DOHH2 (cell line): Measurements from ENCODE around the gene CFAP52.

Experiments
- EZH2phosphoT487 ChIP-seq: fragments of 200-600 bp; sonication (generic); IDR thresholded peaks from 2 replicates; pipeline ENCODE4 v1.6.1; 2017; ENCODE audit warnings: borderline replicate concordance, mild to moderate bottlenecking, antibody characterized with exemption, low read length, moderate library complexity, mixed read lengths
- TF ChIP-seq, protein P1 (sequence below): fragments of 200-600 bp; sonication (generic); IDR thresholded peaks from one replicate; pipeline ENCODE4 v1.5.1; 2014; ENCODE audit warnings: antibody characterized with exemption, mild to moderate bottlenecking, low read depth, low read length; ENCODE audit not compliant: poor library complexity, severe bottlenecking

DNA sequence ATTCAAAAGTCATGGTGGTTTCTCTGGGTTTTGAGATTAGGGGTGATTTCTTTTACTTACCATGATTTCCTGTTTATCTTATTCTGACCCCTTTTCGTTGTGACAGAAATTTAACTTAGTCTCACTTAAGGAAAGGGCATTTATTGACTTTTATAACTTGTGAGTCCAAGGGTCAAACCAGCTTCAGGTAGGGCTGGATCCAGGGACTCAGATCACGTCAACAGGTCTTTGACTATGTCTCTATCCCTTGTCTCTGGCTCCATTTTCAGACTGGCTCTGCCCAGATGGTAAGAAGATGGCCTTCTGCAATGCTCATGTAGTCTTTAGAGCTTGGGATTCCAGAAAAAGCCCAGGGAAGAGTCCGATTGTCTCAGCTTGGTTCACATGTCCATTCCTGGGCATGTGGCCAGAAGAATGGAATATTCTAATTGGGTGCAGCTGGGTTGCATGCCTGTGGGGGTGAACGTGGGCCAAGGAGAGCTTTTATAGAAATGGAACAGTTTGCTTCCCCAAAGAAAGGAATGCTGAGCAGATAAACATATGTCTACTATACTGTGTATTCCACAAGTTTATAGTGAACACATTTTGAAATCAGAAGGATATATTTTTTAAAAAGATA is 82.3 kb downstream of the CFAP52 start:
- TF ChIP-seq EZH2phosphoT487 = no peak
- TF ChIP-seq, protein P1, sequence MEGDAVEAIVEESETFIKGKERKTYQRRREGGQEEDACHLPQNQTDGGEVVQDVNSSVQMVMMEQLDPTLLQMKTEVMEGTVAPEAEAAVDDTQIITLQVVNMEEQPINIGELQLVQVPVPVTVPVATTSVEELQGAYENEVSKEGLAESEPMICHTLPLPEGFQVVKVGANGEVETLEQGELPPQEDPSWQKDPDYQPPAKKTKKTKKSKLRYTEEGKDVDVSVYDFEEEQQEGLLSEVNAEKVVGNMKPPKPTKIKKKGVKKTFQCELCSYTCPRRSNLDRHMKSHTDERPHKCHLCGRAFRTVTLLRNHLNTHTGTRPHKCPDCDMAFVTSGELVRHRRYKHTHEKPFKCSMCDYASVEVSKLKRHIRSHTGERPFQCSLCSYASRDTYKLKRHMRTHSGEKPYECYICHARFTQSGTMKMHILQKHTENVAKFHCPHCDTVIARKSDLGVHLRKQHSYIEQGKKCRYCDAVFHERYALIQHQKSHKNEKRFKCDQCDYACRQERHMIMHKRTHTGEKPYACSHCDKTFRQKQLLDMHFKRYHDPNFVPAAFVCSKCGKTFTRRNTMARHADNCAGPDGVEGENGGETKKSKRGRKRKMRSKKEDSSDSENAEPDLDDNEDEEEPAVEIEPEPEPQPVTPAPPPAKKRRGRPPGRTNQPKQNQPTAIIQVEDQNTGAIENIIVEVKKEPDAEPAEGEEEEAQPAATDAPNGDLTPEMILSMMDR = no peak
